ENCODE data around the gene NUAK1.
"Not testable (repeated sequence)": the region's sequence is repeated elsewhere in the genome, so short reads cannot be mapped to it uniquely, and the experiment has no call there.

Gene NUAK1

DNA sequence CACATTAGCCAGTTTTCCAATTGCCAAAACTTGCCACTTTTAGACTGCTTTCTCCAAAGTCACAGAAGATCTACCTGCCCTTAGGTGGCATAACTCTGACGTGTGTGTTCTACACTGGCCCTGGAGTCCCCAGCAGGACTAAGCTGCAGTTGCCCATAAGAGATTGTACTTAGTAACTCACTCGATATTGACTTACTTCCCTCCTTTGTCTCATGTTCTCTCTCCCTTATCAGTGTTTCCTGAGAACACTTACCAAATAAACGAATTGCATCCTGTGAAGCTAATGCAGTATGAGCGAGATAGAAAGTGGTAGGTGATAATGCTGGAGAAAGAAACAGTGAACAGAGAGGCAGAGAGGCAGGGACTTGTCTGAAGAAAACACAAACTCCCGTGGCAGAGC lies 117.2 kb downstream of the NUAK1 start:
- TF ChIP-seq, protein P1, sequence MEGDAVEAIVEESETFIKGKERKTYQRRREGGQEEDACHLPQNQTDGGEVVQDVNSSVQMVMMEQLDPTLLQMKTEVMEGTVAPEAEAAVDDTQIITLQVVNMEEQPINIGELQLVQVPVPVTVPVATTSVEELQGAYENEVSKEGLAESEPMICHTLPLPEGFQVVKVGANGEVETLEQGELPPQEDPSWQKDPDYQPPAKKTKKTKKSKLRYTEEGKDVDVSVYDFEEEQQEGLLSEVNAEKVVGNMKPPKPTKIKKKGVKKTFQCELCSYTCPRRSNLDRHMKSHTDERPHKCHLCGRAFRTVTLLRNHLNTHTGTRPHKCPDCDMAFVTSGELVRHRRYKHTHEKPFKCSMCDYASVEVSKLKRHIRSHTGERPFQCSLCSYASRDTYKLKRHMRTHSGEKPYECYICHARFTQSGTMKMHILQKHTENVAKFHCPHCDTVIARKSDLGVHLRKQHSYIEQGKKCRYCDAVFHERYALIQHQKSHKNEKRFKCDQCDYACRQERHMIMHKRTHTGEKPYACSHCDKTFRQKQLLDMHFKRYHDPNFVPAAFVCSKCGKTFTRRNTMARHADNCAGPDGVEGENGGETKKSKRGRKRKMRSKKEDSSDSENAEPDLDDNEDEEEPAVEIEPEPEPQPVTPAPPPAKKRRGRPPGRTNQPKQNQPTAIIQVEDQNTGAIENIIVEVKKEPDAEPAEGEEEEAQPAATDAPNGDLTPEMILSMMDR (IDR thresholded peaks at IDR 0.05; ENCODE audit: insufficient read depth, low read length, missing control alignments) = no peak
- ChIA-PET CTCF (interaction anchor here (1.3 kb wide), 1 partner anchor 9 kb away, joined by 3 read pairs; no protein-coding TSS in a partner anchor), POLR2A (no interaction called here)

DNA sequence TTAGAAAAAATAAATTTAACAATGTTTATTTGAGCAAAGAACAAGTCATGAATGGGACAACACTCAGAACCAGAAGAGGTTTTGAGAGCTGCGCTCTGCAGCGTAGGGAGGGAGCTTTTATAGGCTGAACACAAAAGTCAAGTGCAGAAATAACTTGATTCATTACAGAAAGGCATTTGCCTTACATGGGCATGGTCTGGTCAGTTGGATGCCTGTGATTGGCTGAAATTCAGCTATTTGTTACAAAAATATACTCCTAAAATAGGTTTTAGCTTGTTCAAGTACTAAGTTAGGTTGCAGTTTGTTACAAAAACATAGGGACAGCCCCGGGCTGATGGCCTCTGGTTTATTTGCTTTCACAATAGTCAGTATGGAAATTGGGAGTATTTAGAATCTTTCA lies 118.0 kb downstream of the NUAK1 start:
- no peak overlapping the region for H3K4me3 ChIP-seq (ENCODE audit: low read depth, low read length)
- CTCF ChIA-PET = interaction anchor here (1.3 kb wide), 1 partner anchor 8 kb away, joined by 3 read pairs; no protein-coding TSS in a partner anchor
- TF ChIP-seq, protein P1 (IDR thresholded peaks at IDR 0.05; ENCODE audit: insufficient read depth, low read length, missing control alignments) = no peak
- POLR2A ChIA-PET = interaction anchor here (1.3 kb wide), 1 partner anchor 10 kb away, joined by 5 read pairs; no protein-coding TSS in a partner anchor
- no peak for DNase-seq (ENCODE audit: low read depth, low spot score)

More for the DNA sequence above, 117.2 kb downstream of the NUAK1 start:
- H3K4me3 ChIP-seq (ENCODE audit: low read depth, low read length) = no peak overlapping the region
- DNase-seq (ENCODE audit: low read depth, low spot score) = no peak

DNA sequence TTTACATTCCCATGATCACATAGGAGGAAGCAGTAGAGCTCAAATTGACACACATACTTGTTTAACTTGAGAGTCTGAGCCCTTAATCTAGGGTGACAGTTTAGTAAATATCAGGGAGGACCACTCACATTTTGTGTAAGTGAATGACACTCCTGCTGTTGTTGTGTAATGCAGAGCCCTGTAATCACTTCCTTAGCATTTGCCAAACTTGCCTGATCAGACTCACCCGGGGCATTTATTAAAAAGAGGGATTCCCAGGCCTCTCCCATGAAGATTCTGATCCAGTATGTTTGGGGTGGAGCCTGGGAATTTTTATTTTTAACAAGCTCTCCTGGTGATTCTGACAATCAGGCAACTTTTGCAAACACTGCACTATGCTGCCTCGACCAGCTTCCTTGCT lies 119.6 kb downstream of the NUAK1 start:
- ChIA-PET POLR2A (no interaction called here), CTCF (interaction anchor here (0.9 to 1.5 kb wide), 3 partner anchors 11 to 313 kb away, joined by 3 to 6 read pairs (median 4); no protein-coding TSS in a partner anchor)
- TF ChIP-seq, protein P1 (IDR thresholded peaks at IDR 0.05; ENCODE audit: insufficient read depth, low read length, missing control alignments) = no peak
- no peak for DNase-seq (ENCODE audit: low read depth, low spot score)
- no peak overlapping the region for H3K4me3 ChIP-seq (ENCODE audit: low read depth, low read length)

DNA sequence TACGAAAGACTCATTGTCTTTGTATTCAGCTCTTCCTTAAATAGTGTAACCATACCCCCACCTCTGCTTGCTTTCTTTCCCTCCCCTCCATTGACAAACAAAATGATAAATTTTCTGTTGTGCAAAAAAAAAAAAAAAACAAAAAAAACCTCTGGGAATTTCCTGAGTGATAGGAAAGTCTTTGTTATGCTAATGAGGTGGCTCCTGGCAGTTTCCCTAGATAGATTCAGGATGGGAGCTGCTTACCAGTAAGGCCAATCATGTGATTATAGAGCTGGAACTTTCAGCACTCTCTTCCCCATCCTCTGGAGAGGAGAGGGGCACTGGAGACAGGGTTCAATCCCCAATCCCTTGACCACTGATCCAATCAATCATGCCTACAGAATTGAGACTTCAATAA lies 120.5 kb downstream of the NUAK1 start:
- H3K4me3 ChIP-seq (ENCODE audit: low read depth, low read length) = no peak overlapping the region
- ChIA-PET POLR2A (interaction anchor here (0.6 kb wide), 1 partner anchor 59 kb away, joined by 3 read pairs; no protein-coding TSS in a partner anchor), CTCF (interaction anchor here (1.5 kb wide), 1 partner anchor 312 kb away, joined by 4 read pairs; no protein-coding TSS in a partner anchor)
- TF ChIP-seq, protein P1 (IDR thresholded peaks at IDR 0.05; ENCODE audit: insufficient read depth, low read length, missing control alignments) = no peak
- no peak for DNase-seq (ENCODE audit: low read depth, low spot score)

DNA sequence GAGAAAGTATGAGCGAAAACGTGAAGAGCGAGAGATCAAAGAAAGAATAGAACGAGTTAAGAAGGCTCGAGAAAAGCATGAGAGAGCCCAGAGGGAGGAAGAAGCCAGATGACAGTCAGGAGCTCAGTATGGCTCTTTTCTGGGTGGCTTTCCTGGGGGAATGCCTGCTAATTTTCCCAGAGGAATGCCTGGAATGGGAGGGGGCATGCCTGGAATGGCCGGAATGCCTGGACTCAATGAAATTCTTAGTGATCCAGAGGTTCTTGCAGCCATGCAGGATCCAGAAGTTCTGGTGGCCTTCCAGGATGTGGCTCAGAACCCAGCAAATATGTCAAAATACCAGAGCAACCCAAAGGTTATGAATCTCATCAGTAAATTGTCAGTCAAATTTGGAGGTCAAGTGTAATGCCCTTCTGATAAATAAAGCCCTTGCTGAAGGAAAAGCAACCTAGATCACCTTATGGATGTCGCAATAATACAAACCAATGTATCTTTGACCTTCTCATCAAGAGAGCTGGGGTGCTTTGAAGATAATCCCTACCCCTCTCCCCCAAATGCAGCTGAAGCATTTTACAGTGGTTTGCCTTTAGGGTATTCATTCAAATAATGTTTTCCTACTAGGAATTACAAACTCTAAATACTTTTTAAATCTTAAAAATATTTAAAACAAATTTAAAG lies 122.0 kb downstream of the NUAK1 start:
- POLR2A ChIA-PET; DNase-seq (ENCODE audit: low read depth, low spot score); CTCF ChIA-PET; H3K4me3 ChIP-seq (ENCODE audit: low read depth, low read length): not testable (repeated sequence)

DNA sequence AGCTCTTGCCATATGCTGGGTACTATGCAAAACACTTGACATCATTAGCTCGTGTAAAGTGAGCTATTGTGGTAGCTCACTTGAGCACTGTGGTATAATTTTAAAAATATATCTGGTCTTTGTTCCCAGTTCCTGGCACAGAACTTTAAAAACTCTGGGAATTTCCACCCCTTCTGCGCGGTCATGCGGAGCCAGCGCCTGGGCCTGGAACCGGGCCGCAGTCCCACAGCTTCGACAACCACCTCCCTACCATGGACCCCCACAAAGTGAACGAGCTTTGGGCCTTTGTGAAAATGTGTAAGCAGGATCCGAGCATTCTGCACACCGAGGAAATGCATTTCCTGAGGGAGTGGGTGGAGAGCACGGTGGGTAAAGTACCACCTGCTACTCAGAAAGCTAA lies 123.1 kb downstream of the NUAK1 start:
- TF ChIP-seq, protein P1 (IDR thresholded peaks at IDR 0.05; ENCODE audit: insufficient read depth, low read length, missing control alignments) = no peak
- H3K4me3 ChIP-seq (ENCODE audit: low read depth, low read length) = no peak overlapping the region
- CTCF ChIA-PET = no interaction called here
- POLR2A ChIA-PET = no interaction called here
- no peak for DNase-seq (ENCODE audit: low read depth, low spot score)

DNA sequence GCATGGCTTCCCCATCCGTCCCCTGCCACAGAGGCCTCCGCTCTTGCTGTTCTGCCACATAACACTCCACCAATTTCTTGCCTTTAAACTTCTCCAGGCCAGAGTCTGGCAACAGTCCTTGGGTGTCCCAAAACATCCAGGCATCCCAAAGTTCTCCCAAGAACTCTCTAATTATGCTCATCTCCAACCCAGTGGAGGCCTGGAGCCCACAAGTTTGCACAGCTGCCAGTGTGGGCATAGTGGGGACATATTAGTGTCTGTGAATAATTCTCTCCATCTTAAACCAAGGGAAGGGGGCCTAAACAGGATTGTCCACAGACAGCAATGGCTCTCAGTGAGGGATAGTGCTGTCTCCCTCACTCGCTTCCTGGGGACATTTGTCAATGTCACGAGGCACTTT lies 124.8 kb downstream of the NUAK1 start:
- ChIA-PET POLR2A (no interaction called here), CTCF (no interaction called here)
- DNase-seq (ENCODE audit: low read depth, low spot score) = no peak
- no peak overlapping the region for H3K4me3 ChIP-seq (ENCODE audit: low read depth, low read length)
- TF ChIP-seq, protein P1 (IDR thresholded peaks at IDR 0.05; ENCODE audit: insufficient read depth, low read length, missing control alignments) = no peak

Measured in AG04449 (cell line).